ENCODE results near the gene PCDH12.
A peak's percentile ranks its signal among the peaks of the same experiment; 100 is the strongest.

PCDH12 gene

GRCh38 chr5:141994511-141995136, 36.6 kb upstream of the PCDH12 start:
- no peak for TF ChIP-seq CTCF (IDR thresholded peaks at IDR 0.05)
- Histone ChIP-seq H3K9ac (no peak overlapping the region), H3K79me2 (peaks cover 6% of the 10 kb centered on the region), H3K27ac (no peak overlapping the region), H3K27me3 (ENCODE audit: control insufficient read depth, insufficient read depth, low read length) (no peaks in the 10 kb centered on the region), H2AFZ (no peak overlapping the region), H3K9me3 (ENCODE audit: control insufficient read depth, low read length) (no peaks in the 10 kb centered on the region), H3K4me1 (no peaks in the 10 kb centered on the region), H3K4me2 (ENCODE audit: low read length) (no peak overlapping the region), H3K36me3 (ENCODE audit: control insufficient read depth, insufficient read depth, low read length) (no peaks in the 10 kb centered on the region), H3K4me3 (ENCODE audit: low read depth, low read length) (no peak overlapping the region)

- H3K9ac ChIP-seq = no peak overlapping the region
- H3K27ac ChIP-seq = no peak overlapping the region
- H3K4me2 ChIP-seq (ENCODE audit: low read length) = no peak overlapping the region
- H3K27me3 ChIP-seq (ENCODE audit: control insufficient read depth, insufficient read depth, low read length) = no peaks in the 10 kb centered on the region
- H3K4me3 ChIP-seq (ENCODE audit: low read depth, low read length) = no peak overlapping the region
- H3K79me2 ChIP-seq = peaks cover 6% of the 10 kb centered on the region
- H3K4me1 ChIP-seq = no peaks in the 10 kb centered on the region
- no peaks in the 10 kb centered on the region for H3K9me3 ChIP-seq (ENCODE audit: control insufficient read depth, low read length)
- no peaks in the 10 kb centered on the region for H3K36me3 ChIP-seq (ENCODE audit: control insufficient read depth, insufficient read depth, low read length)
- no peak overlapping the region for H2AFZ ChIP-seq
- peak; percentile 89 for TF ChIP-seq CTCF (IDR thresholded peaks at IDR 0.05)
These were observed 34.5 kb upstream of the PCDH12 start for GRCh38 chr5:141992349-141992963.

GRCh38 chr5:141989720-141990119, 31.7 kb upstream of the PCDH12 start:
- no peak overlapping the region for H3K27ac ChIP-seq
- TF ChIP-seq CTCF (IDR thresholded peaks at IDR 0.05) = no peak
- peaks cover 3% of the 10 kb centered on the region for H3K36me3 ChIP-seq (ENCODE audit: control insufficient read depth, insufficient read depth, low read length)
- H3K27me3 ChIP-seq (ENCODE audit: control insufficient read depth, insufficient read depth, low read length) = no peaks in the 10 kb centered on the region
- H3K9ac ChIP-seq = no peak overlapping the region
- H3K4me1 ChIP-seq = no peaks in the 10 kb centered on the region
- no peaks in the 10 kb centered on the region for H3K9me3 ChIP-seq (ENCODE audit: control insufficient read depth, low read length)
- no peak overlapping the region for H2AFZ ChIP-seq
- peaks cover 6% of the 10 kb centered on the region for H3K79me2 ChIP-seq
- H3K4me2 ChIP-seq (ENCODE audit: low read length) = no peak overlapping the region
- H3K4me3 ChIP-seq (ENCODE audit: low read depth, low read length) = no peak overlapping the region

- Histone ChIP-seq H3K27me3 (ENCODE audit: control insufficient read depth, insufficient read depth, low read length) (no peaks in the 10 kb centered on the region), H2AFZ (no peak overlapping the region), H3K4me3 (ENCODE audit: low read depth, low read length) (no peak overlapping the region), H3K4me1 (no peaks in the 10 kb centered on the region), H3K9me3 (ENCODE audit: control insufficient read depth, low read length) (no peaks in the 10 kb centered on the region), H3K27ac (no peak overlapping the region), H3K4me2 (ENCODE audit: low read length) (no peak overlapping the region), H3K36me3 (ENCODE audit: control insufficient read depth, insufficient read depth, low read length) (peaks cover 3% of the 10 kb centered on the region), H3K79me2 (no peaks in the 10 kb centered on the region), H3K9ac (no peak overlapping the region)
- no peak for TF ChIP-seq CTCF (IDR thresholded peaks at IDR 0.05)
These were observed 28.1 kb upstream of the PCDH12 start for GRCh38 chr5:141986072-141986471.

- H3K79me2 ChIP-seq = peaks cover 7% of the 10 kb centered on the region
- no peak for TF ChIP-seq CTCF (IDR thresholded peaks at IDR 0.05)
- H3K4me1 ChIP-seq = no peaks in the 10 kb centered on the region
- no peak overlapping the region for H3K4me3 ChIP-seq (ENCODE audit: low read depth, low read length)
- peaks cover 3% of the 10 kb centered on the region for H3K36me3 ChIP-seq (ENCODE audit: control insufficient read depth, insufficient read depth, low read length)
- H3K9me3 ChIP-seq (ENCODE audit: control insufficient read depth, low read length) = no peaks in the 10 kb centered on the region
- H3K4me2 ChIP-seq (ENCODE audit: low read length) = no peak overlapping the region
- no peak overlapping the region for H3K27ac ChIP-seq
- no peaks in the 10 kb centered on the region for H3K27me3 ChIP-seq (ENCODE audit: control insufficient read depth, insufficient read depth, low read length)
- no peak overlapping the region for H3K9ac ChIP-seq
- H2AFZ ChIP-seq = no peak overlapping the region
These were observed 24.6 kb upstream of the PCDH12 start for GRCh38 chr5:141982626-141983025.
